GM03348 (cell line): ENCODE results near the gene SETD4.
A peak's percentile ranks its signal among the peaks of the same experiment; 100 is the strongest.
"Not testable (repeated sequence)": the region's sequence is repeated elsewhere in the genome, so short reads cannot be mapped to it uniquely, and the experiment has no call there.

ENCODE experiments used
- DNase-seq: peaks from one replicate; pipeline ENCODE4 v3.0.0; 2012; ENCODE audit warnings: low spot score

SETD4 gene

GRCh38 chr21:36077758-36078157, 17.4 kb upstream of the SETD4 start:
- DNase-seq, result no peak

GRCh38 chr21:36076878-36077655, 16.7 kb upstream of the SETD4 start:
- no peak for DNase-seq

GRCh38 chr21:36075953-36076352, 15.6 kb upstream of the SETD4 start:
- no peak for DNase-seq

GRCh38 chr21:36075171-36075570, 14.8 kb upstream of the SETD4 start:
- DNase-seq, result no peak

GRCh38 chr21:36073911-36074310, 13.6 kb upstream of the SETD4 start:
- DNase-seq, result not testable (repeated sequence)

- DNase-seq, result no peak
Measured at GRCh38 chr21:36073181-36073580, 12.9 kb upstream of the SETD4 start.

GRCh38 chr21:36072453-36073162, 12.3 kb upstream of the SETD4 start:
- DNase-seq, result no peak

GRCh38 chr21:36070999-36071398, 10.7 kb upstream of the SETD4 start:
- no peak for DNase-seq

GRCh38 chr21:36069713-36070583, 9.6 kb upstream of the SETD4 start, which contains the start of gene CBR1:
Gene CBR1 (plus strand): TSS chr21:36070024. CDS start chr21:36070116, 92 bp downstream.
- peak; percentile 98 for DNase-seq

- no peak for DNase-seq
Measured at GRCh38 chr21:36068748-36069398, 8.5 kb upstream of the SETD4 start.

- DNase-seq, result peak; percentile 38
Measured at GRCh38 chr21:36065497-36066036, 5.2 kb upstream of the SETD4 start.

- DNase-seq, result no peak
Measured at GRCh38 chr21:36064085-36064460, 3.7 kb upstream of the SETD4 start.

- DNase-seq, result no peak
Measured at GRCh38 chr21:36063375-36064084, 3.2 kb upstream of the SETD4 start.

- no peak for DNase-seq
Measured at GRCh38 chr21:36061445-36061844, 1.1 kb upstream of the SETD4 start.

GRCh38 chr21:36059823-36060158, 535 bp downstream of the SETD4 start:
- peak; percentile 63 for DNase-seq

GRCh38 chr21:36055551-36055950, 4.8 kb downstream of the SETD4 start:
- no peak for DNase-seq

- DNase-seq, result no peak
Measured at GRCh38 chr21:36053715-36054062, 6.6 kb downstream of the SETD4 start.

GRCh38 chr21:36052860-36053714, 7.2 kb downstream of the SETD4 start:
- no peak for DNase-seq

- no peak for DNase-seq
Measured at GRCh38 chr21:36048357-36048756, 12.0 kb downstream of the SETD4 start.

GRCh38 chr21:36047139-36047538, 13.2 kb downstream of the SETD4 start:
- DNase-seq, result no peak
